ENCODE measurements around the gene SERTM2.

Gene SERTM2

DNA sequence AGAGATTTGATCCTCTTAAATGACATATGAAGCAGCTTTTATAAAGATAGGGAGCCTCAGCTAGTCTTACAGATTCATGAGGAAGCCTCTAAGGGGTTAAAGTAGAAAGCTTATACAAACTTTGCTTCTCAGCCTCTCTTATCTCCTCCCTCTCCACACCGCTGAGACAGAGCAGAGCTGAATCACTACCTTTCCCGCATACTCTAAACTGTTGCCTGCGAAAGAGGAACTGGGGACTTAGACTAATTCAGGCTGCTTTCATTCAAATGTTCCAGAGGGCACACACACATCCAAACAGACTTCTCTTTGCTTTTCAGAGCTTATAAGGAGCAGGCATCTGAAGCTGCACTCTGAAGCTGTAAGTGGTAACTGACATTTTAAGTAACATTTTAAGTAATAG, at the start of gene SERTM2:
Gene SERTM2, plus strand, starts transcription at position 169 of the 400 bp plus-strand sequence. CDS start 7,213 bp downstream, outside the sequence.
- ChIA-PET CTCF (no interaction called here), POLR2A (no interaction called here)
- DNase-seq (ENCODE audit: low read depth, low spot score), result no peak
- TF ChIP-seq, protein P1, sequence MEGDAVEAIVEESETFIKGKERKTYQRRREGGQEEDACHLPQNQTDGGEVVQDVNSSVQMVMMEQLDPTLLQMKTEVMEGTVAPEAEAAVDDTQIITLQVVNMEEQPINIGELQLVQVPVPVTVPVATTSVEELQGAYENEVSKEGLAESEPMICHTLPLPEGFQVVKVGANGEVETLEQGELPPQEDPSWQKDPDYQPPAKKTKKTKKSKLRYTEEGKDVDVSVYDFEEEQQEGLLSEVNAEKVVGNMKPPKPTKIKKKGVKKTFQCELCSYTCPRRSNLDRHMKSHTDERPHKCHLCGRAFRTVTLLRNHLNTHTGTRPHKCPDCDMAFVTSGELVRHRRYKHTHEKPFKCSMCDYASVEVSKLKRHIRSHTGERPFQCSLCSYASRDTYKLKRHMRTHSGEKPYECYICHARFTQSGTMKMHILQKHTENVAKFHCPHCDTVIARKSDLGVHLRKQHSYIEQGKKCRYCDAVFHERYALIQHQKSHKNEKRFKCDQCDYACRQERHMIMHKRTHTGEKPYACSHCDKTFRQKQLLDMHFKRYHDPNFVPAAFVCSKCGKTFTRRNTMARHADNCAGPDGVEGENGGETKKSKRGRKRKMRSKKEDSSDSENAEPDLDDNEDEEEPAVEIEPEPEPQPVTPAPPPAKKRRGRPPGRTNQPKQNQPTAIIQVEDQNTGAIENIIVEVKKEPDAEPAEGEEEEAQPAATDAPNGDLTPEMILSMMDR (IDR thresholded peaks at IDR 0.05; ENCODE audit: insufficient read depth, low read length, missing control alignments), result no peak
- H3K4me3 ChIP-seq (ENCODE audit: low read depth, low read length), result no peak within 1 kb of the TSS

DNA sequence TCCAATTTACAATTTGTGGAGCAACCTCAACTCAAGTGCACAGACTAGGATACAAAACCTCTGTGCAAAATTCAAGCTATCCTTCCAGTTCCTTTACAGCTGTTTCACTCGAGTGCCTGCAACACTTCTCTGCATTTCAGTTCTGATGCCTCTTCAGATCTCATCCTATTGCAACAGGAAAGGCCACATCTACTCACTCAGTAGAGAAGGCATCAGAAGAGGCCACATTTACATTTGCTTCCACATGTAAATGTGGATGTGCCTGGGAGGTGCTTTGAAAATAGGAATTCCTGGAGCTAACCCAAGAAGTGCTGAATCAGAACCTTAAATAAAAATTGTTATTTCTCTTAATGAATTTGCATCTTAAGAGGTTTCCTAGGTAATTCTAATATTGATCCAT, 45.8 kb upstream of the SERTM2 start:
- TF ChIP-seq, protein P1 (IDR thresholded peaks at IDR 0.05; ENCODE audit: insufficient read depth, low read length, missing control alignments), result no peak
- DNase-seq (ENCODE audit: low read depth, low spot score), result no peak
- no peak overlapping the region for H3K4me3 ChIP-seq (ENCODE audit: low read depth, low read length)
- ChIA-PET POLR2A (no interaction called here), CTCF (no interaction called here)

DNA sequence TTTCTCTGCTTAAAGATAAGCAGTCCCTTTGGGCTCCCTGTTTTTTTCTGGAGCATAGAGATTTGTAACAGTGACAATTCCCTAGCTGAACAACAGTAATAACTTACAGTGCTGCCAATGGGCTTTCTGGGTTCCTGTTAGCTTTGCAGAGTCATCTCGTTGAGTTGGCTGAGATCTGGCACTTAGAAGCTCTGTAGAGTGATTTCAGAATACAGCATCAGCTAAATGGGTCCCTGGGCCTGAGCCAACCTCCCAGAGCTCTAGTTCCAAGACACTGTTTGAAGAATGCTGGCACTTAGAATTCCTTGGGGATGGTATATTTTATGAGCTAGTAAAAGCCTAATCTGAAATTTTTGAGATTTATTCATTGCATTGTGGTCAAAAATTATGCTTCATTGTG, 43.5 kb upstream of the SERTM2 start:
- H3K4me3 ChIP-seq (ENCODE audit: low read depth, low read length), result no peak overlapping the region
- POLR2A ChIA-PET, result no interaction called here
- TF ChIP-seq, protein P1 (IDR thresholded peaks at IDR 0.05; ENCODE audit: insufficient read depth, low read length, missing control alignments), result no peak
- CTCF ChIA-PET, result no interaction called here
- DNase-seq (ENCODE audit: low read depth, low spot score), result no peak

DNA sequence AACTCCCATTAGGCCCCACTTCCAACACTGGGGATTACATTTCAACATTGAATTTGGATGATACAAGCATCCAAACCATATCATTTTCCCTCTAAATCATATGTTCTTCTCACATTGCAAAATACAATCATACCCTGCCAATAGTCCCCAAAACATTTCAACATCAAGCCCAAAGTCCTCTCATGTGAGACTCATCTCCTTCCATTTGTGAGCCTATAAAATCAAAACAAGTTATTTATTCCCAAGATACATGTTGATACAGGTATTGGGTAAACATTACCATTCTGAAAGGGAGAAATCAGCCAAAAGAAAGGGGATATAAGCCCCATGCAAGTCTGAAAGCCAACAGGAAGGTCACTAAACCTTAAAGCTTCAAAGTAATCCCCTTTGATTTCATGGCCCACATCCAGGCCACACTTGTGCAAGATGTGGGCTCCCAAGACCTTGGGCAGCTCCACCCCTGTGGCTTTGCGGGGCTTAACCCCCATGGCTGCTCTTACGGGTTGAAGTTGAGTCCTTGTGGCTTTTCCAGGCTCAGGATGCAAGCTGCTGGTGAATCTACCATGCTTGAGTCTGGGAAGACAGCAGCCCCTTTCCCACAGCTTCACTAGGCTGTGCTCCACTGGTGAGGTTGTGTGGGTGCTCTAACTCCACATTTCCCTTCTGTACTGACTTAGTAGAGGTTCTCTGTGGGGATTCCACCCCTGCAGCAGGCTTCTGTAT, 40.6 kb upstream of the SERTM2 start:
- ChIA-PET POLR2A (no interaction called here), CTCF (no interaction called here)
- TF ChIP-seq, protein P1 (IDR thresholded peaks at IDR 0.05; ENCODE audit: insufficient read depth, low read length, missing control alignments), result no peak

DNA sequence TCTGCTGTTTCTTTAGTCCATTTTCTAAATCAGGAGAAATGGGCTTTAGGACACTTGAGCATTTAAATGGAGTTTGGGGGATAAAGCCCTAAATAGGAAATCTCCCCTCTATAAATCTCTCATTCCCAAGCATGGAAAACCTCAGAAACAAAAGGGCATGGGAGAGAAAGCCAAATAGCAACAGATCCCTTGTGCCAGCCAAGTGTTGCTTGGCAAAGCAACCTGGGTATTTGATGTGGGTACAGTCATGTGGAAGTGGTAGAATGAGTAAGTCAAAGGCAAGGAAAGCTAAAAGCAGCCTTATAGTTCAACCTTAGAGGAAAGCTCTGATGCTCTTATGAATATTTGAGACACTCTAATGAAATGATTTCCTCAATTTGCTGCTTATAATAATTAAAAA, 29.5 kb upstream of the SERTM2 start:
- POLR2A ChIA-PET, result no interaction called here
- no peak for DNase-seq (ENCODE audit: low read depth, low spot score)
- TF ChIP-seq, protein P1 (IDR thresholded peaks at IDR 0.05; ENCODE audit: insufficient read depth, low read length, missing control alignments), result no peak
- H3K4me3 ChIP-seq (ENCODE audit: low read depth, low read length), result no peak overlapping the region
- CTCF ChIA-PET, result no interaction called here

More for the DNA sequence above, 40.6 kb upstream of the SERTM2 start:
- no peak overlapping the region for H3K4me3 ChIP-seq (ENCODE audit: low read depth, low read length)
- DNase-seq (ENCODE audit: low read depth, low spot score), result no peak

DNA sequence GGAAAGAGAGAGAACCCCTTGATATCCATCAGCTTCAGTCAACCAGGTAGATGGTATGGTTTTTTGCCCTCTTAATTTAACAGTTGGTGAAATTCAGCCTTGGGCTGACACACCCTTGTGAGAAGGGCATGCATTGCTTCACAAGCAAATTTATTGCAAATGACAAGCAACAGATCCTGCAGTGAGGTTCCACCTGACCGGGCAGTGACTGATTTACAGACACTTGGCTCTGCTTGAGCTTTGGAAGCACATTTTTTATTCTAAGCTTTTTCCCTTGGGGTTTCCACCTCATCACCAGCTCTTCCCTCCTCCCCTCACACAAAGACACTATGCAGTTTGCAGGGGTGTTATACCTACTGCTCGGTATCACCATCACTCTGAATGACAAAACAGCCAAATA, 28.3 kb upstream of the SERTM2 start:
- POLR2A ChIA-PET, result no interaction called here
- no peak overlapping the region for H3K4me3 ChIP-seq (ENCODE audit: low read depth, low read length)
- TF ChIP-seq, protein P1 (IDR thresholded peaks at IDR 0.05; ENCODE audit: insufficient read depth, low read length, missing control alignments), result no peak
- DNase-seq (ENCODE audit: low read depth, low spot score), result no peak
- CTCF ChIA-PET, result no interaction called here
